Renal cortical epithelial cell (primary cell): ENCODE results near the gene TIPRL. TPM values are rescaled to one million over a fixed set of nuclear protein-coding genes. Genes with fewer than 3 reads are reported as not detected.
"Not testable (repeated sequence)": the region's sequence is repeated elsewhere in the genome, so short reads cannot be mapped to it uniquely, and the experiment has no call there.

Source experiments
- DNase-seq: peaks from one replicate; pipeline ENCODE4 v3.0.0-alpha.2; 2011; ENCODE audit warnings: low read depth
- total RNA-seq: library from RNA; depleted of rRNA; stranded (reverse); fragments of >200 nt; gene quantifications from 2 replicates; pipeline ENCODE4 v1.2.3, GENCODE V29; 2014

The TIPRL gene
- total RNA-seq: 49.7 and 51.1 TPM in 2 replicates

DNA sequence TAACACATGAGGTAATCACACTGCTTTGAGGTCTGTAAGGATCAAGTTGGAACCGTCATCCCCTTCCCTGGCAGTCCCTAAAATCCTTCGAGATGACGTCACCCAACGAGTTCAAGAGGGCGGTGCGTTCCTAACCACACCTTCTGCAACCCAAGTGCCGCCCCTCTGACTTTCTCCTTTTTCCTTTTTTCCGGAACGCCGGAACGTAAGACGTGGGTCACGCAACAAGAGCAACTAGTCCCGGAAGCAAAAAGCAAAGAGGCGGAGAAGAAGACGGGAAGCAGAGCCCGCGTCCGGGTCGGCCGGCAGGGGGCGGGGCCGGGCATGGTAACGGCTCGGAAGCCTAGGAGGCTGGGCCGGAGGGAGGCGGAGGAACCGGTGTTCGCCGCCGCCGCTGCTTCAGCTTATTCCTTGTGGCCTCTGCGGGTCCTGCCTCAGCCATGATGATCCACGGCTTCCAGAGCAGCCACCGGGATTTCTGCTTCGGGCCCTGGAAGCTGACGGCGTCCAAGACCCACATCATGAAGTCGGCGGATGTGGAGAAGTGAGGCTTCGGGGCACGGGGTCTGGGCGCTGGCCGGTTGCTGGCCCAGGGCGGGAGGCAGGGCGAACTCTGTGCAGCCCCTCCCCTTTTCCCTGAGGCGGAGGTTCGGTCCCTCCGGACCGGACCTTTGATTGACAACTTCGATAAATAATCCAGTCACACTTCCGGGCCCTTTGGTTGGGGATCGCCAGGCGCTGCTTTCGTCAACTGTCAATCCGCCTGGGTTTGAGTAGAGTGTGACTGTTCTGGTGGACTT, at the start of gene TIPRL:
Gene TIPRL (plus strand): TSS at position 325 of the 800 bp plus-strand sequence. CDS start 116 bp downstream, at position 441.
- peak; percentile 97 for DNase-seq

DNA sequence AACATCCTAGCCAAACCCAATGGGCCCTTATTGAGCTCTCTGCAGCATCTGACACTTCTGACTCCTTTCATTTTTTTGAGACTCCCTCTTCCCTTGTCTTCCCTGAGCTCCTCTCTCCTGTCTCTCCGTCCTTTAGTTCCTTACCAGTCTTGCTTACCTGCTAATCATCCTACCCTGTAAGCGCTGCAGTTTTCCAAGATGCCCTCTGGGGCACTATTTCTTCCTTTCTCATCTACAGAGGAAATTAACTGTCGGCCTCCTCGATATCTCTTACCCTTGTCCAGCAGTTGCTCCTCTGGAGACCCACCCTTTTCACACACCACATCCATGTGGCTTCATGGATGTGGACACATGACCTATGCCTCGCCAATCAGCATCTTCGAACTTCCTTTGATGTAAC, 48.8 kb upstream of the TIPRL start:
- no peak for DNase-seq

DNA sequence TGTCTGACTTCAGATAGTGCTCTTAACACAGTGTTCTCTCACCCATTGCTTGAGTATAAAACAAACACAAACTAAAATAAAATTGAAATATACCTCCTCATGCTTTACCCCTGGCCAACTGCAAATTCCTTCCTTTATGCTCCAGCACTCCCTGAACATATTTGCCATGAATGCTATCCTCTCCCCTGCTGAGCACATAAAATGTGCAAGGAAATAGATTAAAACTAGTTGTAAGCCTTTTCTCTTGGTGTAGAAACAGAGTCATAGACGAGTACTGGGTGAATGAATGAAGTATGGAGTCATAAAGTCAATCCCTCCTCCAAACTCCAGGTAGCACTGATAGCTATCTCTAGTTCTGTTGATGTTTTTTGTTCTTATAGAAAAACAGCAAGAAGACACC, 44.6 kb upstream of the TIPRL start:
- no peak for DNase-seq

DNA sequence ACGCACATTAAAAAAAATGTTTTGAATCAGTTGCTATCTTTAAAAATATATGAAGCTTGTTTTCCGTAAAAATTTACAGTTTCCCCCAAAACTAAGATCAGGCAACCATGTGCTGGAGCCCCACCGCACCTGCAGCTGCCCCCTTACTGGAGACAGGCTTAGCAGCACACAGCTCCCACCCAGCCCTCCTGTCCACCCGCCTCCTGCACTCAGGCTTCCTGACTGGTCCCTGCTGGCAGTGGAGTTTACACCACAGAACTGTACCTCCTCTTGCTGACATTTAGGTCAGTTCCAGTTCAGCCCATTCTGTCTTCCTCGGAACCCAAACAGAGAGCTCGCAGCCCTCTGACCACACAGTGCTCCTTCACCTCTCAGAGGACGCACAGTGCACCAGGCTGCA, 44.1 kb upstream of the TIPRL start:
- no peak for DNase-seq

DNA sequence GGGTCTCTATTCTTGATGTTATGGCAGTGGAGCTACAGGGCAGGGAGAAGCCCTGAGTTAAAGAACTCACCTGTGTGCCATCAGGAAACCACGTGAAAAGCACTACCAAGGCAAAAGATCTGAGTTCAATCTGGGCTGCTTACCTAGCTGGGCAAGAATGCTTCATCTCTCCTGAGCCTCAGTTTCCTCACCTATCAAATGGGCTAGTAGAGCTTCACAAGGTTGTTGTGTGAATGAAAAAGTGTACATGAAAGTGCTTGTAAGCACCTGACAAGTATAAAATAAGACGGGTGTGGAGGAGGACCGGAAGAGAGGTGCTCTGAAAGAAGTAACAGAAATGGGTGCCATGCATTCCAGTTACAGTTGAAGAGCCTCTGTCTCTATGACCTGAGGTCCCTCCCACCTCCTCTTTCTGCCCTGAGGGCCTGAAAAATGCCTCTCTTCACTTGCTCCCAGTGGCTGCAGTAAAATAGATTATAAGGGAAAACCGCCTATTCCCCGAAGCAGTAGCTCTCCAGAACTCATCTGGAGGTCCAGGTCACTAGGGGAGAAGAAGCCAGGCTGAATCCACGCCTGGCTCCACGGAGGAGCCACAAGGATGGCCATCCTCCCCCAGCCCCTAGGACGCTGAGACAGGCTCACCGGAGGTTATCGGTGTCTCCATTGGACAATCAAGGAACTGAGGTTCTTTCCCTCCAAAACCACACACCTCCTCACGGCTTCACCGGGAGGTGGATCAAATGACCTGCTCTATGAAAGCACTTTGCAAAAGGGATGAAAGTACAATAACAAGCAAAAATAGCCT, 43.4 kb upstream of the TIPRL start:
- DNase-seq: no peak

DNA sequence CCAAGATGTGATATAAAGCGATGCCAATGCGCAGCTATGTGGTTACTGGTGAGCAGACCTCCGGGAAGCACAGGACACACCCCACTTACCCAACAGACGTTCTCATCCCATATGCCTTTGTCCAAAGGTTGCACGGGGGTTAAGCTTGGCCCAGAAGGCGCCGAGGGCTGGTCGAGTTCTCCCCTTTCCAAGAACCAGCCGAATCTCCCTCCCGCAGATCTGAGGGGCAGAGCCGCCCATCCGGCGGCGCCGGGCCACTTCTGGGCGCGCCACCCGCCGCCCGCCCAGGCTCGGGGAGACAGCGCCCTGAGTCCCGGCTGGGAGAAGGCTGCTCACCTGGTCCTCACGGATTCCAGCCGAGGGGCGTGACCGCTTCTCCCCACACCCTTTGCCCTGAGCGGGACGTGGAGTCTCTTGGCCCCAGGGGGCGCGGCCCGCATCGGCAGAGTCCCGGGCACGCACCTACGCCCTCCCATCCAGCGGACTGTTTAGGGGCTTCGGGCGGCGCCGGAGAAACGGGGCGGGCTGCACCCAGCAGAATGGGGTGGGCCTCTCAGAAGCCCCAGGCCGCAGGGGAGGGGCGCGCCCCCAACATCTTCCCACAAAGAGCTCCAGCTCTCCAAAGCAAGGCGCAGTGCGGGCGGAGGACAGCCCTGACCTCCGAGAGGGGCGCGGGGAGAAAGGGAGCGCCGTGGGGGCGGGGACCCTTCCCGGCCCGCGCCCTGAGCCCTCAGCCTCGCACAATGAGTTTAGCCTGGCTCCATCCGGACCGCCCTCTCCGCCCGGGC, 42.6 kb upstream of the TIPRL start:
- DNase-seq: no peak

DNA sequence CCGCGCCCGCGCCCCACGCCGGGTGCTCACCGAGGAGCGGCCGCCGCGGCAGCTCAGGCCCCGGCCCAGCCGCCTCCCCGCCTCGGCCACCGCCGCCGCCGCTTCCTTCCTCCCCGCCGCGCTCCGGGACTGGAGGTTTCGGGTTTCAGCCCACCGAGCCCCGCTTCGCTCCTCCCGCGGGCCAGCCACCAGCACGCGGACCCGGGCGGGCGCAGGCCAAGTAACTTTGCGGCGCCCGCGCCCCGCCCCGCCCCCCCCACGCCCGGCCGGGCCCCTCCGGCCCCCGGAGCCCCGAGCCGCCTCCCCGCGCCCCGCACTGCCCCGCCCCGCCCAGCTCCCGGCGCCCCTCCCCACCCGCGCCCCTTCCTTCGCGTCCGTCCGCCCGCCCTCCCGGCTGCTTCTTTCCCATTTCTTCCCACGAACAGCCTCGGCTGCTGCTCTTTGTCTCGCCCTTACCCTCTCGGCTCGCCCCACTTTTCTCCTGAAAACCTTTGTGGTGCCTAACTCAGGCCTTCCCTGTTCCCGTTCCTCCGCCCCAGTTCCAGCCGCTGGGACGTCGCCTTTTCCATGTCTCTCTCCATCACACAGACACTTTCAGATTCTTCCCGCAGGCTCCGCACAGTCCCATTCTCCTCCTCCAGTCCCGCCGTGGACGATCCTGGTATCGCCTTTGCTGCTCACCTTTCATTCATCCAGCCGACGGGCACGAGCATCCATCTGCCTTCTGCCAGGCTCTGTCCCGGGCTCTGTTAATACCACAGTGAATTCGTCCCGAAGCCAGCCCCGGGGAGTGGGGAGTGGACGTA, 41.9 kb upstream of the TIPRL start, which contains the start of gene GPR161:
Gene GPR161 (minus strand): TSS at position 222 of the 806 bp plus-strand sequence. CDS start 32,080 bp downstream, outside the sequence.
- no peak for DNase-seq

DNA sequence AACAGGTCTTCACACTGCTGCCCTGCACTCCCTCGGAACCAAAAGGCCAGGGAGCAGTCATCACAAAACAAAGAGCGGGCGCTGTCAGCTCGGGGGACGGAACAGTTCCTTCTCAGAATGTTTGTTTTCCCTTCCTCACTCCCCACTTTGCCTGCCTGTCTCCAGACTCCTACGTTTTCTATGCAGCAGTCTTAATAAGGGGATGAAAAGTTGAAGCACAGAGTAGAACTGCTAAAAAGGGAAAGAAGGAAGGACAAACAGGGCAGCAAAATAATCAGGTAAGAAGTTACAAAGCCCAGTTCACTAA, 41.3 kb upstream of the TIPRL start:
- no peak for DNase-seq

DNA sequence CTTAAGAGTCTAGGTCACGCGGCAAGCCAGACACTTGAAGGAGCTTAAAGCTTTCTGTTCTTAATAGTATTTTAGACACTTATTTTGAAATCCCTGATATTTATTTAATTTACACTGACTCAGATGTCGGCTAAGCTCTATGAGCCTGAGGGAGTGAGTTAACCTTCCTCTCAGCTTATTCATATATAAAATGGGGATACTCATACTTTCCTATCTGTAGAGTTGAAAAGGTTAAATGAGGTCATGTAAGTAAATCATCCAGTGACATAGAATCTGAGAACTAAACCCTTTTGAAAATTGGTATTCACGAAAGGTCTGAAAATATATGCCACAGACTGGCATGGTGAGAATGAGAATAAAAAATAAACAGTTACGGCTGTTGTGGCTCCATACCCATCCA, 40.6 kb upstream of the TIPRL start:
- DNase-seq: no peak

DNA sequence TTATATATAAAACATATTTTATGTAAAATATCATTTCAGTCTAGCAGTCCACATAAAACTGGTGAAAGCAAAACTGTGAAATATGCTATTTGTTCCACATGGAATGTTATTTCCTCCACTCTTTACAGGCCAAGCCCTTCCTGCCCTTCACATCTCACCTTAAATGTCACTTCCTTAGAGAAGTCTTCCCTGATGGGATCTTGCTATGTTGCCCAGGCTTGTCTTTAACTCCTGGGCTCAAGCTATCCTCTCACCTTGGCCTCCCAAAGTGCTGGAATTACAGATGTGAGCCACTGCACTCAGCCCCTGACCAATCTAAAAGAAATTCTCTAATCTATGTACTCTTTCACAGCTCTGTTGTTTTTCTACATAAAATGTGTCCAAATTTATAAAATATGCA, 39.7 kb upstream of the TIPRL start:
- no peak for DNase-seq

DNA sequence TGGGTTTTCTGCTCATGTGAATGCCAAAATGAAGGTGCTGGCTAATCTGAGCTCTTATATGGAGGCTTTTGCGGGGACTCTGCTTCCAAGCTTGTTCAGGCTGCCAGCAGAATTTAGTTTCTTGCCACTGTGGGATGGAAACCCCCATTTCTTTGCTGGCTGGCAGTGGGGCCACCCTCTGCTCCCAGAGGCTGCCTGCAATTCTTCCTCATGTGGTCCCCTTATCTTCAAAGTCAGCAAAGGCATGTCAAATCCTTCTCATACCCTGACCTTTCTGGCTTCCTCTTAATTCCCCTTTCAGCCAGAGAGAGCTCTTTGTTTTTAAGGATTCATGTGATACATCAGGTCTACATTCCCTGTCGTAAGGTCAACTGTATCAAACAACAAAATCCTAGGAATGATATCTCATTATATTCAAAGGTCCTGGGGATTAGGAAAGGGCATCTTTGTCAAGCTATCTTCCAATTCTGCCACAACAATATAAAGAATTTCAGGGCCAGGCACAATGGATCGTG, 36.8 kb upstream of the TIPRL start:
- no peak for DNase-seq

DNA sequence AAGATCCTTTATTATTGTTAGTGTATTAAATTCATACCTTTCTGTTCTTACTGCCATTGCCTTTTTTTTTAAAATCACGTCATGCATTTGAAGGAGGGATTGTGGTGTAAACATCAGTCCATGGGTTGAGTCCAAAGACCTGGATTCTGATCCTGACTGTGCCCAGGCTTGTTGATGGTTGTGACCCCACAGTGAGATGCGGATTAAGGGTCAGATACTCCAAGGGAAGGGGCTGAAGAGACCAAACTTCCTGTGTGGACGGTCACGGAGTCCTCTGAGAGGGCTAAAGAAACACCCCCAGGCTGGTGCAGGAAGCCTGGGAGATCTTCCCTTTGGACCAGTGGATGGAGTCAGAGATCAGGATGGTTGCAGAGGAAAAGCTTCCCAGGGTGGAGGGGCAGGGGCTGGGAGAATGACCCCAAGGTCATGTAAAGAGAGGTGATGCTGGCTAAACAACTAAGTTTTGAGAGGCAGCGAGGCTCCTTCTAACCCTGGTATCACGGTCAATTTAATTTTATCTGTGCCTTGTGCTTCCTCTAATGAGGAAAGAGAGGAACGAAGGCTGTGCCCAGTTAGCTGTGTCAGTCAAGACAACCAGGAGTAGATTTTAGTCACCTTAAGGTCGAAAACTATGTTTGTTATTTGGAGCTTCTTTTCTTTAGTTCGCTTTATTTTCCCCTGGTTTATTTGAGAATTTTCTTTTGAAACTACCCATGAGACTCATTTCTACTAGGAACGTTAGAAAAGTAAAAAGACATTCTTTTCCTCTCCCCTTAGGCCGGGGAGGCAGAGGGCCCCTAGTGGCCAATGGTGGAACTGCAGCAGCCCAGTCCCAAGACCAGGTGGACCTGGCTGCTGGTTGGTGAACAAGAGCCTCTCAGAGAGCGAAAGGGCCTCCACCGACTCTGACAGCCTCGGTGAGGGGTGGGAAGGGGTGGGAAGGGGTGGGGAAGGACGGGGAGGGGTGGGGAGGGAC, 33.3 kb upstream of the TIPRL start:
- DNase-seq: peak; percentile 73

DNA sequence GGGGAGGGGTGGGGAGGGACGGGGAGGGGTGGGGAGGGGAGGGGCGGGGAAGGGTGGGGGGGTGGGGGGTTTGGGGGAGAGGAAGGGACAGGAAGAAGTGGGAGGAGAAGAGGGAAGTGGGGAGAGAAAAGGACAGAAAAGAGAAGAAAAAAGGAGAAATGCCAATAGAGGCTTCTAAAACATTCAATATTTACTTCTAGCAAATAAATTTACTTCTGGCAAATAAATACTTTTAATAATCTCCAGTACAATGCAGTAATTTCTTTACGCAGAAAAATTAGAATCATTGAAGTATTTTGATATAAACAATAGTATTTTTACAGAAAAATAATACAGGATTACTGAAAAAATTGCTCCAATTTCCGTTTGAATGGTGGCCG, 32.6 kb upstream of the TIPRL start:
- DNase-seq: no peak

DNA sequence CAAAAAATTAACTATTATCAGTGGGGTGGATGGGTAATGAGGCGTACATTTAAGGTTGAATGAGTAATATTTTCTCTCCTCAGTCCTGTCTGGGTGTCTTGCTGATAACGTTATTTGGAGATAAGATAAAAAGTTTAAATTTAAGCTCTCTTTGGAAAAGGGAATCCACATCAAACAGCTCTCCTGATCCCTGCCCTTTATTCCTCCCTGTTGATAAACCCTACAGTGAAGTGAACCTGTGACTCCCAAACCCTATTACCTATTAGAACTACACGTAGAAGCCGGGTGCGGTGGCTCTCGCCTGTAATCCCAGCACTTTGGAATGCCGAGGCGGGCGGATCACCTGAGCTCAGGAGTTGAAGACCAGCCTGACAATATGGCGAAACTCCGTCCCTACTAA, 32.1 kb upstream of the TIPRL start:
- DNase-seq: no peak

DNA sequence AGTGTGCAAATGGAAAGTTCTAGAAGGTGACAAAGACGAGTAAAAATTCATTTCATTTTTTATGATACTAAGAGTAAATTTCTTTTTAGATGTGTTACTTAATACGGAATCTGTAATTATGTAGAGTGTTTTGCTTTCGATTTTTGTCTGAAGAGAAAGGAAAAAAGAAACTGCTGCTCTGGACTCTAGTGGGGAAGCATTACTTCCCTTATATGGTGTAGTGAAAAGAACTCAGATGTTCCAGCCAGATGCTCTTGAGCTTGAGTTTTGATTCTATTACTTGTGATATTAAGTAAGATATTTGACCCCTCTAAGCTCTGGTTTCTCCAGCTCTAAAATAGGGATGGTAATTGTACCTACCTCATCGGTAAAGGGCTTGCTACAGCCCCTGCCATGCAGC, 29.8 kb upstream of the TIPRL start:
- DNase-seq: no peak

DNA sequence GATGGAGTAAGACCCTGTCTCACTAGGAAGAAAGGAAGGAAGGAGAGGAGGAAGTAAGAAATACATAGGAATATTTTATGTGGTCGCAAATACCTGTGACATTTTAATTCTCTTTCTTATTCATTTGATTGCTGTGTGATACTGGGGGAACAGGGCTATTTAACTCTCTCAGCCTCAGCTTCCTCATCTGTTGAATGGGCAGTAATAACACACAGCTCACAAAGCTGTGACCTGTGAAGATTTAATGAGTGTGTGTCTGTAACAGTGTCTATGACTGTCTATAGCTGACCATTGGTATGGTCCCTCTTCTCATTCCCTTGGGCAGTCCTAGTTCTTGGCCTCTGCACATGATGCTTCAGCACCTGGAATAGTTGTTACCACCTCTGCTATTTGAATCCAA, 28.5 kb upstream of the TIPRL start:
- no peak for DNase-seq

DNA sequence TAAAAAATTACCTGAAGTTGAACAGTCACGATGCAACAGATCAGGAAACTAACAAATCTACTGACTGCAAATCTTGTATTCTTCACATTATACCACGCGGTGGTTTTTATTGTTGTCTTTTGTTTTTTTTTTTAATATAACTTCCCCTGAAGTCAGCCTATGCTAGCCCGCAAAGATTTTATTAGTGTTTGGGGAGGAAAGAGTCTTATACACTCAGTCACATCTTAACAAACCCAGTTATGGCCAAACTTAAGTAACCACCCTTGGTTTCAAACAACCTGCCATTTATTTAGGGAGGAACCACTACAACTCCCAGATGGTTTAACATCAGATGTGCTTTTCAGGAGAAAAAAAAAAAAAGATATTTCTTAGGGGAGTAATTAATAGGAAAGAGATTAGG, 26.8 kb upstream of the TIPRL start:
- DNase-seq: no peak

DNA sequence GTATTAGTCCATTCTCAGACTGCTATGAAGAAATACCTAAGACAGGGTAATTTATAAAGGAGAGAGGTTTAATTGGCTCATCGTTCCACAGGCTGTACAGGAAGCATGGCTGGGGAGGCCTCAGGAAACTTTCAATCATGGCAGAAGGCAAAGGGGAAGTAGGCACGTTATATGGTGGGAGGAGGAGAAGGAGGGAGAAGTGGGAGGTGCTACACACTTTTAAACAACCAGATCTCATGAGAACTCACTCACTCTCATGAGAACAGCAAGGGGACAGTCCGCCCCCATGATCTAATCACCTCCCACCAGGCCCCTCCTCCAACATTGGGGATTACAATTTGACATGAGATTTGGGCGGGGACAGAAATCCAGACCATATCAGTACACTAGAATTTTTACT, 24.1 kb upstream of the TIPRL start:
- DNase-seq: not testable (repeated sequence)

DNA sequence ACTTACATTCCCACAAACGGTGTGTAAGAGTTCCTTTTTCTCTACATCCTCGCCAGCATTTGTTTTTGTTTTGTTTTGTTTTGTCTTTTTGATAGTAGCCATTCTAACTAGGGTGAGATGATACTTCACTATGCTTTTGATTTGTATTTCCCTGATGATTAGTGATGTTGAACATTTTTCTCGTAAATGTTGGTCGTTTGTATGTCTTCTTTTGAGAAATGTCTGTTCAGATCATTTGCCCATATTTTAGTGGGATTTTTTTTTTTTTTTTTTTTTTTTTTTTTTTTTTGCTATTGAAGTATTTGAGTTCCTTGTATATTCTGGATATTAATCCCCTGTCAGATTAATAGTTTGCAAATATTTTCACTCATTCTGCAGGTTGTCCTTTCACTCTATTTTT, 22.9 kb upstream of the TIPRL start:
- no peak for DNase-seq

DNA sequence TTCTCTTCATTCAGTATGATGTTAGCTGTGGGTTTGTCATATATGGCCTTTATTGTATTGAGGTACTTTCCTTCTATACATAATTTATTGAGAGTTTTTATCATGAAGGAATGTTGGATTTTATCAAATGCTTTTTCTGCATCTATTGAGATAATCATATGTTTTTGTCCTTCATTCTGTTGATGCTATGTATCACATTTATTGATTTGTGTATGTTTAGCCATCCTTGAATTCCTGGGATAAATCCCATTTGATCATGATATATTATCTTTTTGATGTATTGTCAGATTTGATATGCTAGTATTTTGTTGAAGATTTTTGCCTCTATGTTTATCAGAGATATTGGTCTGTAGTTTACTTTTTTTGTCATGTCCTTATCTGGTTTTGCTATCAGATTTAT, 21.1 kb upstream of the TIPRL start:
- DNase-seq: no peak
